HepG2 (cell line): Measurements from ENCODE around the gene MAP10. TPM values are rescaled to one million over a fixed set of nuclear protein-coding genes. Genes with fewer than 3 reads are reported as not detected.

ENCODE experiments used
- ATAC-seq: fragments of 200-7000 bp; cut with Tn5 transposase; 3 replicates; pipeline ENCODE4 v1.9.1; 2020; ENCODE audit warnings: mild to moderate bottlenecking, moderate library complexity
- BruUV-seq: library from RNA; stranded (reverse); fragments of 400-500 nt; replicated peaks from 2 replicates; lab custom pipeline; 2021; lab: Mats Ljungman, UMichigan
- CTCF ChIA-PET: fragments of 300-600 bp; formaldehyde crosslinking; extraction: SDS; loops from one replicate; lab custom pipeline; 2021; ENCODE audit warnings: low total read pairs, inconsistent platforms, low intra/inter-chr PET ratio; lab: Yijun Ruan, JAX
- POLR2A ChIA-PET: fragments of 350-600 bp; sonication (Branson Sonifier 250); formaldehyde crosslinking; loops from one replicate; lab custom pipeline; 2020; ENCODE audit warnings: antibody characterized with exemption, inconsistent platforms; lab: Yijun Ruan, JAX
- DNase-seq: peaks from one replicate; pipeline ENCODE4 v3.0.0-alpha.2; 2015; ENCODE audit warnings: low spot score
- FAIRE-seq: peaks from 3 replicates; lab custom pipeline; 2011; peaks lifted over from hg19 to GRCh38; lab: Jason Lieb, UNC
- H2AFZ ChIP-seq: one replicate; pipeline ENCODE4 v1.6.1; 2011; ENCODE audit warnings: low read length, inconsistent platforms
- H3K27ac ChIP-seq: fragments of 300-600 bp; 3 replicates; pipeline ENCODE4 v1.8.0; 2011; ENCODE audit warnings: mixed run types, mild to moderate bottlenecking, mixed read lengths, low read length, inconsistent platforms; ENCODE audit not compliant: insufficient read depth; ENCODE audit errors: extremely low read length
- H3K27me3 ChIP-seq, 2 experiments: fragments of 200-600 bp in 1 of 2; 2 replicates in 1 of 2; 3 replicates in 1 of 2; pipeline versions ENCODE4 v1.6.0 to v1.8.0; 2011; ENCODE audit warnings: low read length in 2 of 2, mild to moderate bottlenecking in 2 of 2, moderate library complexity in 2 of 2, inconsistent platforms in 1 of 2; ENCODE audit not compliant: insufficient read depth in 2 of 2, control insufficient read depth in 1 of 2
- H3K36me3 ChIP-seq, 2 experiments: fragments of 200-600 bp in 1 of 2; replicated peaks in 1 of 2; 2 replicates in 1 of 2; 3 replicates in 1 of 2; pipeline versions ENCODE4 v1.5.1 to v1.8.0; 2011; ENCODE audit warnings: low read length in 2 of 2, inconsistent platforms in 1 of 2; ENCODE audit not compliant: insufficient read depth in 2 of 2, control insufficient read depth in 1 of 2
- H3K4me1 ChIP-seq: 2 replicates; pipeline ENCODE4 v1.5.1; 2012; ENCODE audit warnings: low read length, inconsistent platforms; ENCODE audit not compliant: insufficient read depth
- H3K4me2 ChIP-seq: 2 replicates; pipeline ENCODE4 v1.6.0; 2011; ENCODE audit warnings: low read depth, low read length, inconsistent platforms
- H3K4me3 ChIP-seq, 3 experiments: fragments of 200-600 bp in 1 of 3; sonication (generic), shearing (Covaris generic) in 1 of 3; replicated peaks in 1 of 3; 2 replicates each; pipeline ENCODE4 v1.5.1; 2011 to 2016; ENCODE audit warnings: low read length in 3 of 3, inconsistent platforms in 2 of 3, low read depth in 2 of 3, mild to moderate bottlenecking in 2 of 3, control low read depth in 1 of 3, mixed read lengths in 1 of 3; ENCODE audit not compliant: insufficient read depth in 1 of 3
- H3K79me2 ChIP-seq: one replicate; pipeline ENCODE4 v1.6.1; 2011; ENCODE audit warnings: low read length, inconsistent platforms; ENCODE audit not compliant: insufficient read depth
- H3K9ac ChIP-seq: 2 replicates; pipeline ENCODE4 v1.6.0; 2011; ENCODE audit warnings: mild to moderate bottlenecking, low read depth, low read length, inconsistent platforms; ENCODE audit not compliant: insufficient read depth
- H3K9me3 ChIP-seq: 2 replicates; pipeline ENCODE4 v1.5.1; 2012; ENCODE audit warnings: mild to moderate bottlenecking, low read length
- H4K20me1 ChIP-seq: 2 replicates; pipeline ENCODE4 v1.6.0; 2011; ENCODE audit warnings: inconsistent platforms, mild to moderate bottlenecking, low read length, moderate library complexity; ENCODE audit not compliant: insufficient read depth
- GATAD1 ChIP-seq: IDR thresholded peaks from 2 replicates; pipeline ENCODE4 v1.6.1; 2016; ENCODE audit warnings: missing genetic modification reagents, missing compliant biosample characterization
- GLMP ChIP-seq: sonication (generic); formaldehyde crosslinking; IDR thresholded peaks from 2 replicates; pipeline ENCODE4 v1.9.0; 2021; ENCODE audit warnings: missing genetic modification reagents, mild to moderate bottlenecking, borderline replicate concordance
- RNF219 ChIP-seq: sonication (generic); formaldehyde crosslinking; IDR thresholded peaks from 2 replicates; pipeline ENCODE4 v1.5.0; 2020; ENCODE audit warnings: mild to moderate bottlenecking, missing genetic modification reagents
- SAFB2 ChIP-seq: sonication (generic); formaldehyde crosslinking; IDR thresholded peaks from 2 replicates; pipeline ENCODE4 v1.5.1; 2020; ENCODE audit warnings: missing genetic modification reagents, low read depth, mild to moderate bottlenecking, borderline replicate concordance
- SRSF9 ChIP-seq: fragments of 200-400 bp; formaldehyde crosslinking; IDR thresholded peaks from 2 replicates; pipeline ENCODE4 v1.6.1; 2018; ENCODE audit warnings: borderline replicate concordance, mild to moderate bottlenecking, low read depth, low read length; ENCODE audit not compliant: insufficient read depth, poor library complexity, severe bottlenecking
- ZBTB21 ChIP-seq: sonication (generic); formaldehyde crosslinking; IDR thresholded peaks from 2 replicates; pipeline ENCODE4 v1.4.0; 2020; ENCODE audit warnings: missing genetic modification reagents
- ZNF207 ChIP-seq: fragments of 450-650 bp; IDR thresholded peaks from 2 replicates; pipeline ENCODE4 v1.6.1; 2016; ENCODE audit warnings: antibody characterized with exemption, borderline replicate concordance
- WGBS: methylation state at CpG from one replicate; pipeline ENCODE4 v1.1.6; 2017; ENCODE audit warnings: low lambda C conversion rate; 5-methylcytosine and 5-hydroxymethylcytosine counted together
- in situ Hi-C: cut with HindIII; loops from 2 replicates; pipeline ENCODE4 v1.10.0; 2017; ENCODE audit warnings: low pct_unique_long_range_greater_than_20kb; ENCODE audit not compliant: extremely low pct_ligation_motif_present
- intact Hi-C: fragments of 100-400 bp; cut with micrococcal nuclease; formaldehyde crosslinking; loops from one replicate; pipeline ENCODE4 v1.10.0; 2022; ENCODE audit not compliant: unreplicated experiment
- polyA plus RNA-seq, 8 experiments: library from polyadenylated mRNA; depleted of rRNA in 3 of 8; stranded (reverse) in 7 of 8; unstranded in 1 of 8; fragments of >200 nt; fragmentation: Illumina TruSeq in 4 of 8; extraction: Trizol in 4 of 8; gene quantifications; 2 replicates each; pipeline versions ENCODE4 v1.2.1 to v1.2.3, GENCODE V29; 2011 to 2016; ENCODE audit warnings: low read depth in 4 of 8, missing spikeins in 1 of 8, mixed read lengths in 1 of 8; ENCODE audit not compliant: insufficient read depth in 1 of 8
- total RNA-seq, 5 experiments: library from RNA; depleted of rRNA; stranded (reverse); fragments of >200 nt; fragmentation: Illumina TruSeq; extraction: Trizol; gene quantifications; 2 replicates each; pipeline ENCODE4 v1.2.3, GENCODE V29; 2016; ENCODE audit warnings: low read depth in 1 of 5

MAP10 gene
- total and polyA plus RNA-seq, 2 of the 13 experiments (the other 11 are each of a cell fraction or from before 2014, with no cell fraction given), result not detected

GRCh38 chr1:232845406-232845955 is 40.3 kb downstream of the MAP10 start:
- no peak overlapping the region for H3K4me3 ChIP-seq
- H3K27me3 ChIP-seq, result peaks cover 0 to 3% of the 10 kb centered on the region in 2 experiments; a peak in 1 of 5 replicates
- H2AFZ ChIP-seq, result no peak overlapping the region
- no peaks in the 10 kb centered on the region for H4K20me1 ChIP-seq
- no peak overlapping the region for H3K4me2 ChIP-seq
- intact Hi-C loops, result no loop called here
- no peaks in the 10 kb centered on the region for H3K36me3 ChIP-seq
- TF ChIP-seq ZBTB21 (no peak), SAFB2 (CRISPR knock-in tag) (no peak), RNF219 (CRISPR knock-in tag) (no peak), ZNF207 (no peak), GATAD1 (CRISPR knock-in tag) (no peak), GLMP (CRISPR knock-in tag) (no peak), SRSF9 (no peak)
- 5% methylated on average over 6 of the region's 6 CpGs for WGBS
- ATAC-seq, result no peak
- H3K27ac ChIP-seq, result no peak overlapping the region
- no peak for FAIRE-seq
- no peak for DNase-seq
- no peaks in the 10 kb centered on the region for H3K9me3 ChIP-seq
- POLR2A ChIA-PET, result no interaction called here
- no peaks in the 10 kb centered on the region for H3K4me1 ChIP-seq
- H3K9ac ChIP-seq, result no peak overlapping the region
- no TSS peak for BruUV-seq
- in situ Hi-C loops, result no loop called here
- no peaks in the 10 kb centered on the region for H3K79me2 ChIP-seq
- CTCF ChIA-PET, result no interaction called here
